ENCODE results near the gene ADH5. TPM values are rescaled to one million over a fixed set of nuclear protein-coding genes. Genes with fewer than 3 reads are reported as not detected.
"Not testable (repeated sequence)": the region's sequence is repeated elsewhere in the genome, so short reads cannot be mapped to it uniquely, and the experiment has no call there.

ADH5 gene
- polyA plus RNA-seq, 10 donors = 87.7 to 122 (median 109) TPM

DNA sequence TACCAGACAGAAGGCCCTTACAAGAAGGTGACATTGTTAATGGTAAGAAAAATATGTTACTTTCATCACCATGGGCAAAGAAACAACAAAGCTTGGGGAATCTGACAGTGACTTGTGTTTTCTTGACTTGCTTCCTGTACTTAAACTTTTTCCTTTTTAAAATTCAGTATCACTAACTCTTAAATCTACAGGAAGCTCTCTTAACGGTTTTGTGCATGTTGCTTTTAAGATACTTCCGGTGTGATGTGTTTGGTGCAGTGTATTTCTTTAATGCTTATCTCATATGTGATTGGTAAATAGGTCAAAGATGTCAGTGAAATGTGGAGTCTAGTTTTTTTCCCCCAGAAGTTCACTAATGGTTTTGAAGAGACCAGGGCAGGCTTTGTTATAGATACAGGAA lies 45.2 kb downstream of the ADH5 start:
- no peak for DNase-seq

DNA sequence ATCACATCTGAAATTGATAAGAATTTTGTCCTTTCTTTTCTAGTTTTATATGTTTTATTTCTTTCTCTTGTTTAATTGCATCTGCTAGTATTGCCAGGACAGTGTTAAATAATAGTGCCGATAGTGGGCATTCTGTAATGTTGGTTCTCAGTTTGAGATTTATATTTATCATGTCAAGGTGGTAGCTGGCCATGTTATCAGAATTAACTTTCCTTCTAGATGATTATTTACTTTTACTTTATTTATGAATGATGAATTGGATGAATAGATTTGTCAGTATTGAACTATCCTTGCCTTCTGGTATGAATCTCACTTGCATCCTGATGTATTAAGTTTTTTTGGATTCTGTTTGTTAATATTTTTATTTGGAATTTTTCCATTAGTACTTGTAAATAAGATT lies 50.4 kb downstream of the ADH5 start:
- DNase-seq = no peak

DNA sequence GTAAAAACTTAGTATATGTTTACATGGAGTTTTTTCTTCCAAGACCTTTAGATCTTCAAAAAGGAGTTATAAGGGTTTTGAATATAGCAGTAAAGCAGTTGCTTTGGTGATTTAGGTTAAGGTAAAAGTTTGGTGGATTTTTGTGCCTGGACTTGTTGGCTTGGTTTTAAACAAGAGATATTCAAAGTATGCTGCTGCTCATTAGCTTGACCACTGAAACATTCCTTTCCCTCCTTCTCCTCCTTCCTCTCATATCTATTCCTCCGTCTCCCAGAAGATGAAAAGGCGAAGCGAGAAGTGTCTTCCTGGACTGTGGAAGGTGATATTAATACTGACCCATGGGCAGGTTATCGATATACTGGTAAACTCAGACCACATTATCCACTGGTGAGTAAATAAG lies 54.6 kb downstream of the ADH5 start:
- DNase-seq = no peak

DNA sequence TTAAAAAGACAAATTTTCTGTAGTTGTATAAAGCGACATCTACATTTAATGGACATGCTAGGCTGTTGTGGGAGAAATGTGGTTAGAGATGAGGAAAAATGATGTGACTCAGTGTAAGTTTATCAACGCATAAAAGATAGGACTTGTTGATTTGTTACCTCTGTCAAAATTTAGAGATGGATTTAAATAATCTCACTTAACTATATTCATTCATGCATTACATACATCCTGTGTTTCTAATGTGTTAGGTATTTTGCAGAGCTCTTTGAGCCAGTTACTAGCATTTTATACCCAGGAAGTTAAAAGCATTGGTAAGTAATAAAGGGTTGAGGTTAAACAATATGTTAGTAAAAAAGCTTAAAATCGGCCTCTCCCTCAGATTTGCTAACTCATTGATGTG lies 58.7 kb downstream of the ADH5 start:
- DNase-seq = no peak

DNA sequence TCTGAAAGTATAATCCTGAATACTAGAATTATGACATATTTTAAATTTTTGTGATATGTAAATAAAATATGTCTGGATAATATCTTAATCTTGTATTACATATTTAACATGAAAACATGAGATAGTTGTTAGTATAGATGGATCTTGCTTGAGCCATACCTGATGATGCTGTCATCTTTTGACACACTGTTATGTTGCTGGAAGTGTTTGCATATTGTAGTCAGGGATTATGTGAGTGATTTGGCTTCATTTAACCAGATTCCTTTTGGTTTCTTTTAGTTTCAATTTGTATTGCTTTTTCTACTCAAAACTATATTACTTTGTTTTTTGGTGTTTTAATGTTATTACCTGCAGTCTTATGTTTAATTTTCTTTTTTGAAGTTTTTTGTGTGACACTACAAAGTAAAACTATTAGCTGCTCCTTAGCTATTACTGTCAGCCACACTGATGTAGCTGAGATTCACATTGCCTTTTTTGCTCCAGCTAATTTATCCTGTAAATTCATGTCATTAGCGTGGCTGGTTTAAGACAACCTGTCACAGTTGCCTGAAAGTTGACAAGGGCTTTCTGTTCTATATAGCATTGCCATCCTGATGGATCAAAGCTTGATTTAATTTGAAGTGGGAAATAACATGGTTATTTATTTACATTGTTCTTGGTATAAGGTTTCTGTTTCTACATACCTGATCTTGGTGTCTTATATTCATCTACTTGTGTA lies 59.4 kb downstream of the ADH5 start:
- no peak for DNase-seq

DNA sequence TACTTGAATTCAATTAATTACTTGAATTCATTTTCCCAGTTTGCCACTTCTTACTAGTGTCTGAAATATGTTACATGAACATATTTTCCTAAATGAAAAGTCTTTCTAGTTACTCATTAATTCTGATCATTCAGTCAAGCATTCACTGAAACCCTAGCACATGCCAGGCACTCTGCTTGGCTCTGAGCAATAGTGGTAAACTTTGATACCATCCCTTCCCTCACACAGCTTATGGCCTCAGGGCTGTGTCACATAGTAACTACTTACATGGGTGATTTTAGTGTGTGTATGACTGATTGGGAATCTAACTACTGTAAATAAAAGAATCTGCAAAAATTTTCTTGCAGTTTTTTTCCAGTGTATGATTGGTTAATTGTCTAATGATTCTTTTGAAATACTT lies 60.4 kb downstream of the ADH5 start:
- DNase-seq = no peak

DNA sequence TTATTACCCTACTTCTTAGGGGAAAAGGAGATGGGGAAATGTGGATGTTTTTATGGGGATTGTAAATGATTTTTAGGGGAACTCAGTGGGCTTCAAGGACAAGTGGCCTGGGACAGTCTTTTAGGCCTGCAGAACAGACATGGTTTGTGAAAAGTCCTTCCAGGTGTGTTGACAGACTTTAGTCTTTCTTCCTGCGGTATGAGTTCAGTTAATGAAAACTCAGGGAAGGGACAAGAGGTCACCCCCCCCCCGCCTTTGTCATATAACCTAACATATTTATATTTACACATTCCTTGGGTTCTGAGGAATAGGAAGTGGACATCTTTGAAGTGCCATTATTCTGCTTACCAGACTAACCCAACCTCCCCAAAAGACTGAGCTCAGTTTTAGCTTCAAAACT lies 61.3 kb downstream of the ADH5 start:
- DNase-seq = no peak

DNA sequence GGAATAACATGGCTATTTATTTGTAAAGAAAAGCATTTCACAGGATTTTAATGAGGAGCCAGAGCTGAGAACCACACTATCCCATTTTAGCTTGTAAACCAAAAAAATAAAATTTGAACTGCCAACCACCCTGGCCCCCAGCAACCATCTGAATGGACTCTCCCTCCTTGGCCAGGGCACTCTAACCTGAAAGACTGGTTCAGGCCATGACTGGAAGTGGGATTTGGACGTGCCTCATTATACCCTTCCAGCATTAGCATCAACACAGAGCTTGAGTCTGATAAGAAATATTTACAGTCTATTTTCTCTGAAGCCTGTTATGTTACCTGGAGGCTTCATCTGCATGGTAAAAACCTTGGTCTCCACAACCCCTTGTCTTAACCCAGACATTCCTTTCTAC lies 63.1 kb downstream of the ADH5 start:
- no peak for DNase-seq

DNA sequence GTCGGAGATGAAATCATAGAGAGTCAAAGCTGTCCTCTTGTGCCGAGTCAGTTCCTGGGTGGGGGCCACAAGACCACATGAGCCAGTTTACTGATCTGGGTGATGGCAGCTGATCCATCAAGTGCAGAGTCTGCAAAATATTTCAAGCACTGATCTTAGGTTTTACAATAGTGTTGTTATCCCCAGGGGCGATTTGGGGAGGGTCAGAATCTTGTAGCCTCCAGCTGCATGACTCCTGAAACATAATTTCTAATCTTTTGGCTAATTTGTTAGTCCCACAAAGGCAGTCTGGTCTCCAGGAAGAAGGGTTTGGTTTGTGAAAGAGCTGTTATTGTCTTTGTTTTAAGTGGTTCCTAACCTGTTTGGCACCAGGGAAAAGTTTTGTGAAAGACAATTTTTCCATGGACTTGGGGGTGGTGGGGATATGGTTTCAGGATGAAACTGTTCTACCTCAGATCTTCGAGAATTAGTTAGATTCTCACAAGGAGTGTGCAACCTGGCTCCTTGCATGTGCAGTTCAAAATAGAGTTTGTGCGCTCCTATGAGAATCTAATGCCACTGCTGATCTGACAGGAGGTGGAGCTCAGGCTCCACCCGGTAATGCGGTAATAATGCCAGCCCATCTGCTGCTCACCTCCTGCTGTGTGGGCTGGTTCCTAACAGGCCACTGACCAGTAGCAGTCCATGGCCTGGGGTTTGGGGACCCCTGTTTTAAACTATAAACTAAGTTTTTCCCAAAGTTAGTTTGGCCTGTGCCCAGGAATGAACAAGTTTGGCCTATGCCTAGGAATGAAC lies 63.9 kb downstream of the ADH5 start:
- DNase-seq = no peak

DNA sequence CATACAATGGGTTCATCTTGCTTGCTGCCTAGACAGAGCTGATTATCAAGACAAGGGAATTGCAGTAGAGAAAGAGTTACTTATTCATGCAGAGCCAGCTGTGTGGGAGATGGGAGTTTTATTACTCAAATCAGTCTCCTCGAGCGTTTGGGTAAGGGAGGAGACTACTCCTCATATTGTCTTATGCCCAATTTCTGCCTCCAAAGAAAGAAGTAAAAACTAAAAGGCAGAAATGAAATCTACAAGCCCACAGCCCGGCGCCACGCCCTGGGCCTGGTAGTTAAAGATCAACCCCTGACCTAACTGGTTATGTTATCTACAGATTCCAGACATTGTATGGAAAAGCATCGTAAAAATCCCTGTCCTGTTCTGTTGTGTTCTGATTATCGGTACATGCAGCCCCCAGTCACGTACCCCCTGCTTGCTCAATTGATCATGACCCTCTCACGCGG lies 64.8 kb downstream of the ADH5 start:
- not testable (repeated sequence) for DNase-seq

DNA sequence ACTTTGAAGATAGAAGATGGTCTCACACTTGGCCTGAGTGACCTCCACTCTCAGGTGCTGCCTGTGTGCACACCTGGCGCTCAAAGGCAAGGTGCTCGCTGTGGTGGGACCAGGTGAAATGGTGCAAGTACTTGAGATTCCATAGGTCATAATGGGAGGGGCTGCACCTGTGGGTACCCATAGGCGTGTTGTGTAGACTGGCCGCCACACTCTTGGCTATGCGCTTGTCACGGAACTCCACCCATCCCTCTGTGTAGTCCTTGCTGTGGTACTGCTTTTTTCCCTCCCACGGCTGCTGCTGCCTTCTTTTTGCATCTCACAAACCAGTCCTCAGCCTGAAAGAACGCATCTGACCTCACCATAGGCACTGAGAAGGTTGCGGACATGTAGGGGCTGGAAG lies 66.0 kb downstream of the ADH5 start:
- DNase-seq = no peak

DNA sequence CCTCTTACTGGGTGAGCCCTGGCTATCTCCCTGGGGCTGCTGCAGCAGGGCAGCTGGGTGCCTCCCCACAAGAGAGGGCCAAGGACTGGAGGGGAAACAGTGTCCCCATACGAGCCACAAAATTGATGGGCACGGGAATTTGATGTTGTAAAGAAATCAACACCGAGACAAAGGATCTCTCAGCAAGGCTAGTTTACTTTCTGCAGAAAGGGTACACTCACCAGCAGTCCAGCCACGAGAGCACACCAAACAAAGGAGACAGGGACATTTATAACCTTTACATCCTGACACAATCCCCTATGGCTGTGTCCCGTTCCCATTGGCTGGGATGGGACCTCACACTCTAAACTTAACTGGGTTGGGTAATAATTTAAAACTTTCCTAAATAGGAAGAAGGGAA lies 67.2 kb downstream of the ADH5 start:
- DNase-seq = no peak

Other genes starting within 250 kb of the ADH5 start
- 10 to 100 TPM; 52.6 to 80.0 (median 60.8) TPM for gene EIF4E, start 159.7 kb downstream of the ADH5 start, polyA plus RNA-seq (ENCODE audit: insufficient read length in 10 of 10)
- gene METAP1, start 93.1 kb downstream of the ADH5 start, polyA plus RNA-seq (ENCODE audit: insufficient read length in 10 of 10) = 10 to 100 TPM; 24.3 to 36.1 (median 29.5) TPM
- gene ADH4, start 55.5 kb upstream of the ADH5 start, polyA plus RNA-seq (ENCODE audit: insufficient read length in 10 of 10) = under 1 TPM in 2 of 10 donors, not detected in 8; 0.14 to 0.29 TPM
- gene ADH6, start 130.5 kb upstream of the ADH5 start, polyA plus RNA-seq (ENCODE audit: insufficient read length in 10 of 10) = 1 to 10 TPM in 5 of 10 donors, under 1 TPM in 5; 0.27 to 2.9 (median 1.1) TPM
- 1 to 10 TPM in 2 of 10 donors, under 1 TPM in 8; 0.49 to 1.5 (median 0.77) TPM for gene ADH1A, start 202.2 kb upstream of the ADH5 start, polyA plus RNA-seq (ENCODE audit: insufficient read length in 10 of 10)
- gene ADH1B, start 232.6 kb upstream of the ADH5 start, polyA plus RNA-seq (ENCODE audit: insufficient read length in 10 of 10) = 10 to 100 TPM in 7 of 10 donors, 1 to 10 TPM in 3; 8.3 to 39.5 (median 14.7) TPM

All from muscle of back (tissue), 11 donors.